Neural progenitor cell (in vitro differentiated cells): ENCODE results near the gene BRINP2. TPM values are rescaled to one million over a fixed set of nuclear protein-coding genes. Genes with fewer than 3 reads are reported as not detected.
A peak's percentile ranks its signal among the peaks of the same experiment; 100 is the strongest.

Experiments
- DNase-seq: peaks from one replicate; pipeline ENCODE4 v3.0.0-alpha.2; 2016; ENCODE audit warnings: low spot score
- H2AFZ ChIP-seq: fragments of 200-600 bp; sonication (generic); replicated peaks from 2 replicates; pipeline ENCODE4 v1.6.1; 2016; ENCODE audit warnings: antibody characterized with exemption
- H3F3A ChIP-seq: fragments of 200-600 bp; sonication (generic); 2 replicates; pipeline ENCODE4 v1.6.1; 2016; ENCODE audit warnings: antibody characterized with exemption, low read depth
- H3K27ac ChIP-seq: fragments of 200-600 bp; sonication (generic); 2 replicates; pipeline ENCODE4 v1.5.1; 2016; ENCODE audit warnings: mild to moderate bottlenecking
- H3K27me3 ChIP-seq: fragments of 200-600 bp; sonication (generic); 2 replicates; pipeline ENCODE4 v1.6.1; 2016; ENCODE audit warnings: mild to moderate bottlenecking, moderate library complexity
- H3K36me3 ChIP-seq: fragments of 200-600 bp; sonication (generic); 2 replicates; pipeline ENCODE4 v1.5.1; 2016
- H3K4me1 ChIP-seq: fragments of 200-600 bp; sonication (generic); 2 replicates; pipeline ENCODE4 v1.6.1; 2016; ENCODE audit warnings: mixed run types
- H3K4me2 ChIP-seq: fragments of 200-600 bp; sonication (generic); 2 replicates; pipeline ENCODE4 v1.6.1; 2016
- H3K4me3 ChIP-seq: fragments of 200-600 bp; sonication (generic); 2 replicates; pipeline ENCODE4 v1.5.1; 2016
- H3K79me2 ChIP-seq: fragments of 200-600 bp; sonication (generic); 2 replicates; pipeline ENCODE4 v1.6.1; 2016; ENCODE audit warnings: low read depth
- H3K9ac ChIP-seq: fragments of 200-600 bp; sonication (generic); 2 replicates; pipeline ENCODE4 v1.6.1; 2016
- H3K9me3 ChIP-seq: fragments of 200-600 bp; sonication (generic); 2 replicates; pipeline ENCODE4 v1.5.1; 2016; ENCODE audit warnings: low read depth
- H4K20me1 ChIP-seq: fragments of 200-600 bp; sonication (generic); 2 replicates; pipeline ENCODE4 v1.6.1; 2016; ENCODE audit warnings: low read depth
- H3K27ac Mint-ChIP-seq: 3 replicates; pipeline ENCODE4 v1.8.0; 2021; ENCODE audit warnings: mixed read lengths
- H3K27me3 Mint-ChIP-seq: 2 replicates; pipeline ENCODE4 v1.8.0; 2022; ENCODE audit warnings: low read depth, mild to moderate bottlenecking, inconsistent platforms, moderate library complexity, mixed read lengths; ENCODE audit not compliant: insufficient read depth
- H3K36me3 Mint-ChIP-seq: 3 replicates; pipeline ENCODE4 v1.8.0; 2021; ENCODE audit warnings: mixed read lengths
- H3K4me1 Mint-ChIP-seq: 3 replicates; pipeline ENCODE4 v1.8.0; 2021; ENCODE audit warnings: mixed read lengths
- H3K4me3 Mint-ChIP-seq: 3 replicates; pipeline ENCODE4 v1.8.0; 2021; ENCODE audit warnings: mild to moderate bottlenecking, moderate library complexity, mixed read lengths
- H3K9me3 Mint-ChIP-seq: 3 replicates; pipeline ENCODE4 v1.8.0; 2020; ENCODE audit warnings: mixed read lengths
- CTCF ChIP-seq: fragments of 200-600 bp; sonication (generic); IDR thresholded peaks from 2 replicates; pipeline ENCODE4 v1.5.1; 2017; ENCODE audit warnings: antibody characterized with exemption, mild to moderate bottlenecking
- EZH2 ChIP-seq: fragments of 200-600 bp; sonication (generic); IDR thresholded peaks from 2 replicates; pipeline ENCODE4 v1.6.1; 2017; ENCODE audit warnings: antibody characterized with exemption, mild to moderate bottlenecking, moderate library complexity
- EZH2phosphoT487 ChIP-seq: fragments of 200-600 bp; sonication (generic); IDR thresholded peaks from 2 replicates; pipeline ENCODE4 v1.6.1; 2017; ENCODE audit warnings: antibody characterized with exemption
- total RNA-seq: library from RNA; depleted of rRNA; stranded (reverse); fragments of >200 nt; gene quantifications from 2 replicates; pipeline ENCODE4 v1.2.3, GENCODE V29; 2015; ENCODE audit warnings: low replicate concordance

BRINP2 gene
- total RNA-seq, 1 donor from 2014 or later = not detected

GRCh38 chr1:177246710-177247580 lies 76.2 kb downstream of the BRINP2 start:
- H3K27ac Mint-ChIP-seq = no peak overlapping the region
- peaks cover 2% of the 10 kb centered on the region for H3K9me3 Mint-ChIP-seq
- H3K27ac ChIP-seq = no peak overlapping the region
- H3K4me2 ChIP-seq = no peak overlapping the region
- H2AFZ ChIP-seq = no peak overlapping the region
- no peaks in the 10 kb centered on the region for H3K79me2 ChIP-seq
- H3K4me3 ChIP-seq = no peak overlapping the region
- H3K9me3 ChIP-seq = no peaks in the 10 kb centered on the region
- peak; percentile 28 for DNase-seq
- H3K4me1 ChIP-seq = peaks cover 16% of the 10 kb centered on the region
- H3F3A ChIP-seq = no peaks in the 10 kb centered on the region
- no peak overlapping the region for H3K9ac ChIP-seq
- H3K4me3 Mint-ChIP-seq = no peak overlapping the region
- no peak for TF ChIP-seq EZH2phosphoT487
- TF ChIP-seq EZH2 = no peak
- no peak for TF ChIP-seq CTCF
- no peaks in the 10 kb centered on the region for H3K27me3 Mint-ChIP-seq
- no peaks in the 10 kb centered on the region for H3K36me3 Mint-ChIP-seq
- no peaks in the 10 kb centered on the region for H3K27me3 ChIP-seq
- peaks cover 26% of the 10 kb centered on the region for H3K4me1 Mint-ChIP-seq
- H3K36me3 ChIP-seq = no peaks in the 10 kb centered on the region
- no peaks in the 10 kb centered on the region for H4K20me1 ChIP-seq

GRCh38 chr1:177247623-177248176 lies 76.9 kb downstream of the BRINP2 start:
- H3K4me2 ChIP-seq = no peak overlapping the region
- no peaks in the 10 kb centered on the region for H4K20me1 ChIP-seq
- H3K79me2 ChIP-seq = no peaks in the 10 kb centered on the region
- no peak overlapping the region for H3K4me3 ChIP-seq
- H3K36me3 Mint-ChIP-seq = no peaks in the 10 kb centered on the region
- no peak for DNase-seq
- no peaks in the 10 kb centered on the region for H3K9me3 ChIP-seq
- no peak overlapping the region for H3K27ac ChIP-seq
- no peak overlapping the region for H3K9ac ChIP-seq
- TF ChIP-seq CTCF = no peak
- TF ChIP-seq EZH2phosphoT487 = no peak
- no peak for TF ChIP-seq EZH2
- no peak overlapping the region for H3K4me3 Mint-ChIP-seq
- no peaks in the 10 kb centered on the region for H3K36me3 ChIP-seq
- no peaks in the 10 kb centered on the region for H3K27me3 Mint-ChIP-seq
- no peaks in the 10 kb centered on the region for H3F3A ChIP-seq
- H3K27ac Mint-ChIP-seq = no peak overlapping the region
- peaks cover 2% of the 10 kb centered on the region for H3K9me3 Mint-ChIP-seq
- H3K4me1 ChIP-seq = peaks cover 16% of the 10 kb centered on the region
- H2AFZ ChIP-seq = no peak overlapping the region
- no peaks in the 10 kb centered on the region for H3K27me3 ChIP-seq
- H3K4me1 Mint-ChIP-seq = peaks cover 26% of the 10 kb centered on the region

GRCh38 chr1:177248258-177248657 lies 77.5 kb downstream of the BRINP2 start:
- H3K4me1 Mint-ChIP-seq = peaks cover 26% of the 10 kb centered on the region

More at GRCh38 chr1:177248258-177248657, 77.5 kb downstream of the BRINP2 start:
- no peak overlapping the region for H3K4me2 ChIP-seq
- no peak overlapping the region for H2AFZ ChIP-seq
- no peak overlapping the region for H3K4me3 ChIP-seq
- no peak for TF ChIP-seq EZH2phosphoT487
- TF ChIP-seq CTCF = no peak
- no peak for TF ChIP-seq EZH2
- H3K36me3 Mint-ChIP-seq = no peaks in the 10 kb centered on the region
- DNase-seq = no peak
- H3K27me3 Mint-ChIP-seq = no peaks in the 10 kb centered on the region
- no peaks in the 10 kb centered on the region for H3K79me2 ChIP-seq
- no peak overlapping the region for H3K27ac ChIP-seq
- H3K27me3 ChIP-seq = no peaks in the 10 kb centered on the region
- no peak overlapping the region for H3K4me3 Mint-ChIP-seq
- H3F3A ChIP-seq = no peaks in the 10 kb centered on the region
- no peaks in the 10 kb centered on the region for H3K36me3 ChIP-seq
- H3K4me1 ChIP-seq = peaks cover 16% of the 10 kb centered on the region
- H3K9me3 ChIP-seq = no peaks in the 10 kb centered on the region
- H3K9ac ChIP-seq = no peak overlapping the region
- peaks cover 2% of the 10 kb centered on the region for H3K9me3 Mint-ChIP-seq
- H3K27ac Mint-ChIP-seq = no peak overlapping the region
- no peaks in the 10 kb centered on the region for H4K20me1 ChIP-seq
